IMR-90 (cell line): ENCODE measurements around the gene SIGLECL1.

Experiments used
- BHLHE40 ChIP-seq: fragments of 150-350 bp; IDR thresholded peaks from 2 replicates; pipeline ENCODE4 v1.6.1; 2016; ENCODE audit warnings: mild to moderate bottlenecking, low read depth, low read length
- CEBPB ChIP-seq: IDR thresholded peaks from 2 replicates; pipeline ENCODE4 v1.6.1; 2012; ENCODE audit warnings: low read depth, low read length, improper control_type of control experiment
- CTCF ChIP-seq: conservative IDR thresholded peaks from 2 replicates; pipeline ENCODE4 v1.5.1; 2012; ENCODE audit warnings: mild to moderate bottlenecking, low read depth, low read length, improper control_type of control experiment
- ELK1 ChIP-seq: fragments of 150-350 bp; IDR thresholded peaks from 2 replicates; pipeline ENCODE4 v1.6.1; 2016; ENCODE audit warnings: low read depth, mild to moderate bottlenecking, low read length, moderate library complexity, borderline replicate concordance
- FOS ChIP-seq: fragments of 150-350 bp; IDR thresholded peaks from 2 replicates; pipeline ENCODE4 v1.6.1; 2016; ENCODE audit warnings: low read depth, low read length
- MAFK ChIP-seq: IDR thresholded peaks from 2 replicates; pipeline ENCODE4 v1.6.1; 2012; ENCODE audit warnings: low read depth, low read length, improper control_type of control experiment
- MXI1 ChIP-seq: IDR thresholded peaks from 2 replicates; pipeline ENCODE4 v1.6.1; 2012; ENCODE audit warnings: low read depth, mild to moderate bottlenecking, low read length, moderate library complexity, borderline replicate concordance
- NFE2L2 ChIP-seq: fragments of 150-350 bp; IDR thresholded peaks from 2 replicates; pipeline ENCODE4 v1.6.1; 2016; ENCODE audit warnings: low read depth, mild to moderate bottlenecking, low read length
- POLR2A ChIP-seq: IDR thresholded peaks from 2 replicates; pipeline ENCODE4 v1.6.1; 2012; ENCODE audit warnings: mild to moderate bottlenecking, low read depth, low read length
- RAD21 ChIP-seq: IDR thresholded peaks from 2 replicates; pipeline ENCODE4 v1.6.1; 2012; ENCODE audit warnings: low read length, improper control_type of control experiment
- SMC3 ChIP-seq: fragments of 150-350 bp; IDR thresholded peaks from 2 replicates; pipeline ENCODE4 v1.6.1; 2016; ENCODE audit warnings: low read depth, mild to moderate bottlenecking, antibody characterized with exemption, low read length, moderate library complexity
- USF2 ChIP-seq: fragments of 150-350 bp; IDR thresholded peaks from 2 replicates; pipeline ENCODE4 v1.6.1; 2017; ENCODE audit warnings: mild to moderate bottlenecking, antibody characterized with exemption, low read length, low read depth

- TF ChIP-seq CTCF (no peak), BHLHE40 (no peak), RAD21 (no peak), SMC3 (no peak), USF2 (no peak), FOS (no peak), POLR2A (no peak), CEBPB (no peak), MXI1 (no peak), NFE2L2 (no peak), ELK1 (no peak), MAFK (no peak)
Observed at GRCh38 chr19:51226067-51226466, 24.8 kb upstream of the SIGLECL1 start.
